GM23338 (cell line): ENCODE measurements around the gene PGC. TPM values are rescaled to one million over a fixed set of nuclear protein-coding genes. Genes with fewer than 3 reads are reported as not detected.

Experiments
- ATAC-seq: fragments of 200-7000 bp; cut with Tn5 transposase; 3 replicates; pipeline ENCODE4 v1.9.1; 2020
- DNase-seq: peaks from one replicate; pipeline ENCODE4 v3.0.0-alpha.2; 2015; ENCODE audit warnings: low spot score
- H2AFZ ChIP-seq: fragments of 200-600 bp; sonication (generic); 2 replicates; pipeline ENCODE4 v1.8.0; 2016; ENCODE audit warnings: antibody characterized with exemption, mild to moderate bottlenecking, moderate library complexity
- H3F3A ChIP-seq: fragments of 200-600 bp; sonication (generic); replicated peaks from 2 replicates; pipeline ENCODE4 v1.8.0; 2017; ENCODE audit warnings: antibody characterized with exemption, mixed run types, low read depth
- H3K27ac ChIP-seq: fragments of 200-600 bp; sonication (generic); 2 replicates; pipeline ENCODE4 v1.6.1; 2016; ENCODE audit warnings: low read depth
- H3K27me3 ChIP-seq: fragments of 200-600 bp; sonication (generic); 2 replicates; pipeline ENCODE4 v1.8.0; 2016; ENCODE audit warnings: mild to moderate bottlenecking, mixed run types, moderate library complexity; ENCODE audit not compliant: insufficient read depth
- H3K36me3 ChIP-seq: fragments of 200-600 bp; sonication (generic); 2 replicates; pipeline ENCODE4 v1.8.0; 2016; ENCODE audit warnings: mild to moderate bottlenecking; ENCODE audit not compliant: insufficient read depth
- H3K4me1 ChIP-seq: fragments of 200-600 bp; sonication (generic); 2 replicates; pipeline ENCODE4 v1.8.0; 2016; ENCODE audit warnings: mild to moderate bottlenecking, moderate library complexity; ENCODE audit not compliant: insufficient read depth
- H3K4me2 ChIP-seq: fragments of 200-600 bp; sonication (generic); 2 replicates; pipeline ENCODE4 v1.7.1; 2017; ENCODE audit warnings: mixed run types
- H3K4me3 ChIP-seq: fragments of 200-600 bp; sonication (generic); 2 replicates; pipeline ENCODE4 v1.6.1; 2016; ENCODE audit warnings: mixed run types
- H3K79me2 ChIP-seq: fragments of 200-600 bp; sonication (generic); replicated peaks from 2 replicates; pipeline ENCODE4 v1.8.0; 2017; ENCODE audit warnings: mild to moderate bottlenecking; ENCODE audit not compliant: insufficient read depth
- H3K9me2 ChIP-seq: fragments of 200-600 bp; sonication (generic); 2 replicates; pipeline ENCODE4 v1.8.0; 2017; ENCODE audit not compliant: insufficient read depth
- H4K20me1 ChIP-seq: fragments of 200-600 bp; sonication (generic); replicated peaks from 2 replicates; pipeline ENCODE4 v1.8.0; 2017; ENCODE audit warnings: mild to moderate bottlenecking; ENCODE audit not compliant: insufficient read depth
- H3K27ac Mint-ChIP-seq: 2 replicates; pipeline ENCODE4 v1.8.0; 2020; ENCODE audit warnings: inconsistent platforms, mild to moderate bottlenecking, moderate library complexity, mixed read lengths
- H3K27me3 Mint-ChIP-seq: 3 replicates; pipeline ENCODE4 v1.8.0; 2022; ENCODE audit warnings: low read depth, mild to moderate bottlenecking, moderate library complexity, mixed read lengths, inconsistent platforms; ENCODE audit not compliant: insufficient read depth, poor library complexity
- H3K36me3 Mint-ChIP-seq: 3 replicates; pipeline ENCODE4 v1.8.0; 2021; ENCODE audit warnings: low read depth, mild to moderate bottlenecking, inconsistent platforms, moderate library complexity, mixed read lengths
- H3K4me1 Mint-ChIP-seq: 3 replicates; pipeline ENCODE4 v1.8.0; 2020; ENCODE audit warnings: mild to moderate bottlenecking, inconsistent platforms, mixed read lengths
- H3K4me3 Mint-ChIP-seq: 3 replicates; pipeline ENCODE4 v1.8.0; 2021; ENCODE audit warnings: moderate library complexity, mild to moderate bottlenecking, inconsistent platforms, mixed read lengths
- H3K9me3 Mint-ChIP-seq: 3 replicates; pipeline ENCODE4 v1.8.0; 2020; ENCODE audit warnings: moderate library complexity, mild to moderate bottlenecking, inconsistent platforms, mixed read lengths
- CTCF ChIP-seq, 2 experiments: fragments of 200-600 bp in 1 of 2; sonication (generic) in 1 of 2; conservative IDR thresholded peaks; 2 replicates each; pipeline versions ENCODE4 v1.5.1 to v1.6.1; 2016 to 2017; ENCODE audit warnings: antibody characterized with exemption in 2 of 2, low read depth in 2 of 2, mild to moderate bottlenecking in 2 of 2, moderate library complexity in 1 of 2
- EZH2 ChIP-seq: fragments of 200-600 bp; sonication (generic); IDR thresholded peaks from one replicate; pipeline ENCODE4 v1.8.0; 2017; ENCODE audit warnings: antibody characterized with exemption, mild to moderate bottlenecking, low read depth; ENCODE audit not compliant: unreplicated experiment
- EZH2phosphoT487 ChIP-seq: fragments of 200-600 bp; sonication (generic); IDR thresholded peaks from one replicate; pipeline ENCODE4 v1.8.1; 2018; ENCODE audit warnings: antibody characterized with exemption; ENCODE audit not compliant: unreplicated experiment
- NANOG ChIP-seq: IDR thresholded peaks from 2 replicates; pipeline ENCODE4 v1.6.1; 2016; ENCODE audit warnings: antibody characterized with exemption, borderline replicate concordance
- POLR2AphosphoS5 ChIP-seq: IDR thresholded peaks from 2 replicates; pipeline ENCODE4 v1.6.1; 2016; ENCODE audit warnings: antibody characterized with exemption, low read depth
- REST ChIP-seq: IDR thresholded peaks from one replicate; pipeline ENCODE4 v1.6.1; 2018; ENCODE audit warnings: antibody characterized with exemption; ENCODE audit not compliant: unreplicated experiment
- ZNF331 ChIP-seq: fragments of 250-450 bp; sonication (Bioruptor Pico); IDR thresholded peaks from 2 replicates; pipeline ENCODE4 v1.5.0; 2020; ENCODE audit warnings: low read depth, mild to moderate bottlenecking, moderate library complexity
- ZNF462 ChIP-seq: fragments of 250-450 bp; sonication (Bioruptor Pico); IDR thresholded peaks from 2 replicates; pipeline ENCODE4 v1.5.0; 2020; ENCODE audit warnings: mild to moderate bottlenecking, moderate library complexity
- polyA plus RNA-seq: library from polyadenylated mRNA; unstranded; fragments of >200 nt; fragmentation: Nextera tagmentation; extraction: Ambion mirVana; gene quantifications from 2 replicates; pipeline ENCODE4 v1.2.1, GENCODE V29; 2016
- total RNA-seq: library from RNA; depleted of rRNA; stranded (reverse); fragments of >200 nt; shearing (Covaris generic); gene quantifications from 2 replicates; pipeline ENCODE4 v1.2.3, GENCODE V29; 2014

Gene PGC
- total and polyA plus RNA-seq, 2 experiments from 2014 or later: not detected

- Mint-ChIP-seq H3K4me1 (peaks cover 9% of the 10 kb centered on the region; the same call in 2 of the 3 replicates), H3K27ac (no peak overlapping the region), H3K36me3 (no peaks in the 10 kb centered on the region), H3K27me3 (no peaks in the 10 kb centered on the region), H3K9me3 (no peaks in the 10 kb centered on the region), H3K4me3 (no peak overlapping the region)
- Histone ChIP-seq H3K4me2 (no peak overlapping the region), H3K79me2 (no peaks in the 10 kb centered on the region), H2AFZ (no peak overlapping the region), H3K4me1 (no peaks in the 10 kb centered on the region), H4K20me1 (no peaks in the 10 kb centered on the region), H3K27ac (no peak overlapping the region), H3K9me2 (no peaks in the 10 kb centered on the region), H3K36me3 (no peaks in the 10 kb centered on the region), H3K4me3 (no peak overlapping the region), H3F3A (no peaks in the 10 kb centered on the region), H3K27me3 (no peaks in the 10 kb centered on the region)
- TF ChIP-seq EZH2phosphoT487: no peak
- TF ChIP-seq POLR2AphosphoS5: no peak
- no peak for ATAC-seq
- no peak for DNase-seq
These were observed 29.8 kb downstream of the PGC start for GRCh38 chr6:41717392-41717736.

GRCh38 chr6:41716516-41717391 is 30.4 kb downstream of the PGC start:
- H3K27me3 ChIP-seq: no peaks in the 10 kb centered on the region
- no peak for DNase-seq
- no peak overlapping the region for H2AFZ ChIP-seq
- H3K9me2 ChIP-seq: no peaks in the 10 kb centered on the region
- H3K9me3 Mint-ChIP-seq: no peaks in the 10 kb centered on the region
- no peaks in the 10 kb centered on the region for H3K27me3 Mint-ChIP-seq
- no peak overlapping the region for H3K27ac ChIP-seq
- no peaks in the 10 kb centered on the region for H4K20me1 ChIP-seq
- no peaks in the 10 kb centered on the region for H3K36me3 ChIP-seq
- H3K4me3 ChIP-seq: no peak overlapping the region
- no peak overlapping the region for H3K4me3 Mint-ChIP-seq
- TF ChIP-seq NANOG (no peak), REST (no peak), CTCF (conservative IDR thresholded peaks at IDR 0.05; ENCODE audit: low read depth in 2 of 2) (no peak), EZH2phosphoT487 (no peak), ZNF331 (CRISPR knock-in tag) (no peak), EZH2 (no peak), ZNF462 (CRISPR knock-in tag) (no peak)
- no peaks in the 10 kb centered on the region for H3K36me3 Mint-ChIP-seq
- no peak overlapping the region for H3K27ac Mint-ChIP-seq
- no peaks in the 10 kb centered on the region for H3F3A ChIP-seq
- no peak for ATAC-seq
- no peaks in the 10 kb centered on the region for H3K79me2 ChIP-seq
- H3K4me1 Mint-ChIP-seq: peaks cover 9% of the 10 kb centered on the region; the same call in 2 of the 3 replicates
- no peak overlapping the region for H3K4me2 ChIP-seq
- H3K4me1 ChIP-seq: no peaks in the 10 kb centered on the region
